H1 (cell line): Measurements from ENCODE around the gene ESPNL. TPM values are rescaled to one million over a fixed set of nuclear protein-coding genes. Genes with fewer than 3 reads are reported as not detected.

Experiments
- CTCF ChIA-PET: fragments of 300-600 bp; sonication (Branson Sonifier 250); formaldehyde crosslinking; loops from one replicate; lab custom pipeline; 2021; ENCODE audit not compliant: partially characterized antibody; lab: Charles Lee
- POLR2A ChIA-PET: fragments of 300-600 bp; sonication (Branson Sonifier 250); formaldehyde crosslinking; loops from one replicate; lab custom pipeline; 2021; ENCODE audit warnings: inconsistent platforms; ENCODE audit not compliant: partially characterized antibody; lab: Charles Lee
- DNase-seq, 2 experiments: peaks; one replicate each; pipeline versions ENCODE4 v3.0.0 to v3.0.0-alpha.2; 2010 to 2022; ENCODE audit warnings: low spot score in 2 of 2, low read depth in 1 of 2, mixed read lengths in 1 of 2
- FAIRE-seq: peaks from 2 replicates; lab custom pipeline; 2011; peaks lifted over from hg19 to GRCh38; lab: Jason Lieb, UNC
- H2AFZ ChIP-seq: 2 replicates; pipeline ENCODE4 v1.8.1; 2012; ENCODE audit warnings: low read length, inconsistent platforms
- H2AK5ac ChIP-seq: 2 replicates; pipeline ENCODE4 v1.6.1; 2013; ENCODE audit warnings: low read depth, low read length
- H2BK120ac ChIP-seq: replicated peaks from 2 replicates; pipeline ENCODE3; 2013; ENCODE audit warnings: low read depth, low read length, inconsistent platforms
- H2BK12ac ChIP-seq: 2 replicates; pipeline ENCODE4 v1.6.1; 2013; ENCODE audit warnings: low read depth, low read length
- H2BK15ac ChIP-seq: 2 replicates; pipeline ENCODE4 v1.6.1; 2013; ENCODE audit warnings: low read length
- H2BK20ac ChIP-seq: 2 replicates; pipeline ENCODE4 v1.6.1; 2013; ENCODE audit warnings: low read length
- H2BK5ac ChIP-seq: 2 replicates; pipeline ENCODE4 v1.6.1; 2013; ENCODE audit warnings: low read depth, low read length
- H3K14ac ChIP-seq: 2 replicates; pipeline ENCODE4 v1.6.1; 2013; ENCODE audit warnings: inconsistent platforms; ENCODE audit not compliant: insufficient read length
- H3K18ac ChIP-seq: 2 replicates; pipeline ENCODE4 v1.6.1; 2013; ENCODE audit warnings: low read length; ENCODE audit errors: extremely low read depth
- H3K23ac ChIP-seq: 2 replicates; pipeline ENCODE4 v1.6.1; 2013; ENCODE audit warnings: inconsistent platforms; ENCODE audit not compliant: insufficient read length
- H3K23me2 ChIP-seq: 2 replicates; pipeline ENCODE4 v1.6.1; 2013; ENCODE audit warnings: low read depth, low read length
- H3K27ac ChIP-seq: 2 replicates; pipeline ENCODE4 v1.6.1; 2011; ENCODE audit warnings: low read depth, low read length, inconsistent platforms
- H3K27me3 ChIP-seq, 4 experiments: replicated peaks in 1 of 4; 1 replicate in 1 of 4; 2 replicates in 3 of 4; pipeline versions ENCODE4 v1.6.1 to v1.8.1; 2011 to 2013; ENCODE audit warnings: low read length in 3 of 4, mild to moderate bottlenecking in 3 of 4, inconsistent platforms in 2 of 4, mixed read lengths in 2 of 4, moderate library complexity in 1 of 4; ENCODE audit not compliant: control insufficient read depth in 3 of 4, insufficient read depth in 3 of 4; ENCODE audit errors: extremely low read depth in 1 of 4
- H3K36me3 ChIP-seq, 4 experiments: 2 replicates each; pipeline versions ENCODE4 v1.6.1 to v1.8.1; 2011 to 2013; ENCODE audit warnings: mild to moderate bottlenecking in 4 of 4, low read length in 3 of 4, moderate library complexity in 2 of 4, control low read depth in 1 of 4, inconsistent platforms in 1 of 4; ENCODE audit not compliant: insufficient read depth in 4 of 4, control insufficient read depth in 2 of 4
- H3K4ac ChIP-seq: replicated peaks from 2 replicates; pipeline ENCODE3; 2013; ENCODE audit warnings: low read length, low read depth, mixed read lengths, inconsistent platforms; ENCODE audit not compliant: insufficient read length
- H3K4me1 ChIP-seq, 4 experiments: replicated peaks in 1 of 4; 1 replicate in 1 of 4; 2 replicates in 3 of 4; pipeline versions ENCODE4 v1.6.1 to v1.8.1; 2011 to 2013; ENCODE audit warnings: low read length in 3 of 4, inconsistent platforms in 2 of 4, mixed read lengths in 1 of 4; ENCODE audit not compliant: insufficient read depth in 4 of 4, control insufficient read depth in 3 of 4
- H3K4me2 ChIP-seq, 2 experiments: 2 replicates each; pipeline versions ENCODE4 v1.6.1 to v1.8.1; 2011 to 2013; ENCODE audit warnings: low read depth in 2 of 2, low read length in 2 of 2, control low read depth in 1 of 2, inconsistent platforms in 1 of 2, mild to moderate bottlenecking in 1 of 2; ENCODE audit not compliant: insufficient read depth in 1 of 2
- H3K4me3 ChIP-seq, 4 experiments: fragments of 200-600, 300-600 bp in 1 of 4; sonication (generic), shearing (Covaris generic), sonication (Bioruptor Twin) in 1 of 4; 2 replicates each; pipeline versions ENCODE4 v1.5.1 to v1.8.1; 2011 to 2016; ENCODE audit warnings: low read length in 4 of 4, low read depth in 3 of 4, control low read depth in 2 of 4, inconsistent platforms in 2 of 4, mild to moderate bottlenecking in 2 of 4, mixed read lengths in 1 of 4, moderate library complexity in 1 of 4; ENCODE audit not compliant: insufficient read depth in 2 of 4; ENCODE audit errors: extremely low read depth in 1 of 4
- H3K56ac ChIP-seq: replicated peaks from 2 replicates; pipeline ENCODE3; 2013; ENCODE audit warnings: low read depth, mild to moderate bottlenecking, mixed read lengths, low read length, inconsistent platforms; ENCODE audit not compliant: insufficient read length
- H3K79me1 ChIP-seq: 2 replicates; pipeline ENCODE4 v1.6.1; 2013; ENCODE audit warnings: low read depth, low read length, control low read depth
- H3K79me2 ChIP-seq, 2 experiments: 2 replicates each; pipeline versions ENCODE4 v1.6.1 to v1.8.1; 2012 to 2013; ENCODE audit warnings: low read length in 2 of 2, mild to moderate bottlenecking in 2 of 2, inconsistent platforms in 1 of 2; ENCODE audit not compliant: insufficient read depth in 2 of 2, control insufficient read depth in 1 of 2
- H3K9ac ChIP-seq, 4 experiments: replicated peaks in 1 of 4; 1 replicate in 1 of 4; 2 replicates in 3 of 4; pipeline versions ENCODE4 v1.6.1 to v1.8.1; 2011 to 2013; ENCODE audit warnings: low read depth in 3 of 4, low read length in 3 of 4, control low read depth in 2 of 4, mild to moderate bottlenecking in 2 of 4, moderate library complexity in 2 of 4, inconsistent platforms in 1 of 4; ENCODE audit errors: extremely low read depth in 1 of 4
- H3K9me3 ChIP-seq, 2 experiments: 2 replicates each; pipeline versions ENCODE4 v1.6.1 to v1.8.1; 2012 to 2013; ENCODE audit warnings: mild to moderate bottlenecking in 2 of 2, moderate library complexity in 2 of 2, control low read depth in 1 of 2, inconsistent platforms in 1 of 2, low read depth in 1 of 2, low read length in 1 of 2, mixed read lengths in 1 of 2; ENCODE audit not compliant: insufficient read depth in 2 of 2
- H4K20me1 ChIP-seq, 2 experiments: replicated peaks in 1 of 2; 2 replicates each; pipeline versions ENCODE3 to v1.8.1; 2011 to 2013; ENCODE audit warnings: inconsistent platforms in 2 of 2, low read length in 2 of 2, mild to moderate bottlenecking in 1 of 2; ENCODE audit not compliant: insufficient read depth in 2 of 2, control insufficient read depth in 1 of 2
- H4K5ac ChIP-seq: 2 replicates; pipeline ENCODE4 v1.6.1; 2013; ENCODE audit warnings: low read length, low read depth, mixed read lengths, inconsistent platforms; ENCODE audit not compliant: insufficient read length
- H4K8ac ChIP-seq: 2 replicates; pipeline ENCODE4 v1.8.0; 2013; ENCODE audit warnings: mild to moderate bottlenecking, moderate library complexity, low read length, inconsistent platforms; ENCODE audit not compliant: insufficient read depth; ENCODE audit errors: extremely low read depth
- H4K91ac ChIP-seq: replicated peaks from 2 replicates; pipeline ENCODE3; 2013; ENCODE audit warnings: low read length, mixed read lengths, inconsistent platforms; ENCODE audit not compliant: insufficient read length
- ASH2L ChIP-seq: fragments of 200-600, 300-600 bp; sonication (generic); IDR thresholded peaks from one replicate; pipeline ENCODE4 v1.7.1; 2017; ENCODE audit warnings: low read length
- EZH2 ChIP-seq: fragments of 200-600 bp; sonication (generic); IDR thresholded peaks from 2 replicates; pipeline ENCODE4 v1.7.1; 2012; ENCODE audit warnings: low read depth, mild to moderate bottlenecking, moderate library complexity, low read length, inconsistent platforms; ENCODE audit not compliant: severe bottlenecking
- JUN ChIP-seq: IDR thresholded peaks from 2 replicates; pipeline ENCODE4 v1.6.1; 2011; ENCODE audit warnings: low read depth, mild to moderate bottlenecking, improper control_type of control experiment, low read length
- SAP30 ChIP-seq: fragments of 300-600 bp; sonication (generic); IDR thresholded peaks from 2 replicates; pipeline ENCODE4 v1.7.1; 2012; ENCODE audit warnings: low read length, moderate library complexity, mild to moderate bottlenecking, inconsistent platforms; ENCODE audit not compliant: insufficient read depth, insufficient replicate concordance
- SP1 ChIP-seq: IDR thresholded peaks from 2 replicates; pipeline ENCODE4 v1.6.1; 2011; ENCODE audit warnings: low read depth, low read length
- WGBS, 2 experiments: shearing (Covaris generic) in 1 of 2; methylation state at CpG; one replicate each; pipeline versions ENCODE4 v1.1.6 to v1.1.7; 2013 to 2015; ENCODE audit warnings: low lambda C conversion rate in 2 of 2, mixed read lengths in 2 of 2, inconsistent platforms in 1 of 2, low coverage in 1 of 2, missing lambda C conversion rate in 1 of 2; ENCODE audit not compliant: insufficient replicate concordance in 2 of 2, insufficient coverage in 1 of 2, insufficient read length in 1 of 2; ENCODE audit errors: extremely low coverage in 1 of 2, missing lambda C conversion rate in 1 of 2; 5-methylcytosine and 5-hydroxymethylcytosine counted together
- polyA plus RNA-seq, 7 experiments: library from polyadenylated mRNA; depleted of rRNA in 3 of 7; stranded (reverse) in 5 of 7; unstranded in 2 of 7; fragments of >200 nt in 5 of 7; fragments of 200-250 nt in 2 of 7; gene quantifications; 1 replicate in 5 of 7; 2 replicates in 1 of 7; 4 replicates in 1 of 7; pipeline versions ENCODE4 v1.2.1 to v1.2.3, GENCODE V29; 2011 to 2013; ENCODE audit warnings: missing spikeins in 2 of 7, mixed read lengths in 2 of 7
- total RNA-seq: library from RNA; stranded (reverse); fragmentation: NEBNext Ultra II Directional; extraction: Animal tissue kit (Norgen Biotek cat#: 25700); gene quantifications from 2 replicates; pipeline ENCODE4 v1.2.1, GENCODE V29; 2021

ESPNL gene
- total and polyA plus RNA-seq, 2 of the 8 experiments (the other 6 are each of a cell fraction or from before 2014, with no cell fraction given): 0.68 to 1.3 TPM

DNA sequence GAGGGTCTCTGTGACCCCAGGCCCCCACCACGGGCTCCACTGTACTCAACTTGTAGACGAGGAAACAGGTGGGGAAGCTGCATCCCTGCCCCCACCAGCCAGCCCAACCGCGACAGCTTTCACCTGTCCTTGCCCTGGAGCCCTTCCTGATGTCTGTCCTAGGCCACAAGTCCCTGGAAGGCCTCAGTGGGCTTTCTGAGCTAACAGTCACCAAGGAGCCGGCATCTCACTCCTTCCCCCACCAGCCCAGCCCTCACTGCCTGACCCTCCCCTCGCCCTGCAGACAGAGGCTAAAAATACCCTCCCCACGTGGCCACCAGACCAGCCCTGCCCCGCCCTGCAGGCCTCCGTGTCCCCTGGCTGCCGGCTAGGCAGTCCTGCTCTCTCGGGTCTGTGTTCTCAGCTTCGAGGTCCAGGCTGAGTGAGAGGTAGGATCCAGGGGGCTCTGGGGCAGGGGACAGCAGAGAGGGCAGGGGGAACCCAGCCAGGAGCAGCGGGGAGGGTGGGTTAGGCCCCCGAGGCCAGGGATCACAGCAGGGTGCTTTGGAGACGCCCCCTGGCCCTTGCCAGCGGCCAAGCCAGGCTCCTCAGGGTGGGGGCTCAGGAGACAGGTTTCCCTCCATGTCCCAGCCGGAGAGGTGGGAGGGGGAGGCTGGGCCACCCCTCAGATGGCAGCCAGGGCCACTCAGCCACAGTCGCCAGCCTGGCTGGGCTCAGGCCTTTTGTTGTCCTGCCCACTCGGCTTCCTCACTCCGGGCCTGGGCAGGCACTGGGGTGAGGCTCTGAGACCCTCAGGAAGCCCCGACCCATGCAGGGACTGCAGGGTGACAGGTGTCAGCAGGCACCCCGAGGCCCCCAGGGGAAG, 38.4 kb downstream of the ESPNL start, which contains the start of gene KLHL30:
Gene KLHL30, plus strand, starts transcription at position 338 of the 865 bp plus-strand sequence. CDS start 2,087 bp downstream, outside the sequence.
- FAIRE-seq (no peak), DNase-seq (no peak)
- peak within 1 kb of the TSS; percentile 38 for H3K4ac ChIP-seq
- H2BK12ac ChIP-seq: no peak within 1 kb of the TSS
- H2BK15ac ChIP-seq: 0 out of 2 replicates have a peak within 1 kb of the TSS, but pooled peaks have one; percentile 5
- TF ChIP-seq EZH2 (no peak), SP1 (no peak), JUN (no peak), SAP30 (no peak), ASH2L (no peak)
- H3K4me3 ChIP-seq: no peak within 1 kb of the TSS
- H3K56ac ChIP-seq: no peak within 1 kb of the TSS
- no peak within 1 kb of the TSS for H3K27ac ChIP-seq
- H2AK5ac ChIP-seq: no peak within 1 kb of the TSS
- H3K79me1 ChIP-seq: no peaks in the 10 kb centered on the region
- H3K23ac ChIP-seq: no peak within 1 kb of the TSS
- no peak within 1 kb of the TSS for H3K14ac ChIP-seq
- H2BK120ac ChIP-seq: no peak within 1 kb of the TSS
- ChIA-PET CTCF (interaction anchor here (0.6 to 7.1 kb wide), 42 partner anchors 9 to 650 kb away, joined by 3 to 72 read pairs (median 4); partner anchors contain the start of genes ERFE and SCLY), POLR2A (interaction anchor here (0.9 to 1.7 kb wide), 4 partner anchors 8 to 39 kb away, joined by 3 to 5 read pairs (median 4); partner anchors contain the start of gene ESPNL)
- H4K8ac ChIP-seq: peak within 1 kb of the TSS; percentile 74
- no peaks in the 10 kb centered on the region for H3K23me2 ChIP-seq
- H4K5ac ChIP-seq: no peak within 1 kb of the TSS
- H3K79me2 ChIP-seq: no peaks in the 10 kb centered on the region
- H4K91ac ChIP-seq: no peak within 1 kb of the TSS
- H3K4me1 ChIP-seq: no peaks in the 10 kb centered on the region
- H3K4me2 ChIP-seq: no peak within 1 kb of the TSS
- H2BK20ac ChIP-seq: no peak within 1 kb of the TSS
- no peaks in the 10 kb centered on the region for H3K36me3 ChIP-seq
- no peaks in the 10 kb centered on the region for H3K27me3 ChIP-seq
- WGBS, 2 experiments: 88% methylated on average over 16 of the region's 22 CpGs; no CpG with 5 or more reads in 1 of the 2 experiments
- H2BK5ac ChIP-seq: no peak within 1 kb of the TSS
- H2AFZ ChIP-seq: no peak within 1 kb of the TSS; the same call in 1 of the 2 replicates
- H3K18ac ChIP-seq: no peak within 1 kb of the TSS
- H3K9ac ChIP-seq: no peak within 1 kb of the TSS
- H3K9me3 ChIP-seq: no peaks in the 10 kb centered on the region
- no peaks in the 10 kb centered on the region for H4K20me1 ChIP-seq
